Suprapubic skin (tissue), 4 donors: ENCODE results near the gene MYO16. TPM values are rescaled to one million over a fixed set of nuclear protein-coding genes. Genes with fewer than 3 reads are reported as not detected.

Source experiments
- DNase-seq, 2 donors: peaks; one replicate each; pipeline ENCODE4 v3.0.0-alpha.2; 2019; ENCODE audit warnings: low spot score in 2 of 2
- H3K27ac ChIP-seq: fragments of 200-600 bp; sonication (generic); one replicate; pipeline ENCODE4 v1.5.1; 2019
- H3K27me3 ChIP-seq: fragments of 200-600 bp; sonication (generic); one replicate; pipeline ENCODE4 v1.5.1; 2019
- H3K36me3 ChIP-seq: fragments of 200-600 bp; sonication (generic); one replicate; pipeline ENCODE4 v1.5.1; 2019
- H3K4me1 ChIP-seq: fragments of 200-600 bp; sonication (generic); one replicate; pipeline ENCODE4 v1.5.1; 2019
- H3K4me3 ChIP-seq: fragments of 200-600 bp; sonication (generic); one replicate; pipeline ENCODE4 v1.5.1; 2019; ENCODE audit warnings: mild to moderate bottlenecking
- H3K9me3 ChIP-seq: fragments of 200-600 bp; sonication (generic); one replicate; pipeline ENCODE4 v1.5.1; 2019
- CTCF ChIP-seq, 2 donors: fragments of 200-600 bp in 1 of 2; fragments of 450-650 bp in 1 of 2; sonication (generic) in 1 of 2; IDR thresholded peaks; one replicate each; pipeline ENCODE4 v1.5.1; 2016 to 2019; ENCODE audit warnings: antibody characterized with exemption in 2 of 2, mild to moderate bottlenecking in 1 of 2, moderate library complexity in 1 of 2
- EP300 ChIP-seq: sonication (generic); formaldehyde crosslinking; IDR thresholded peaks from one replicate; pipeline ENCODE4 v1.6.1; 2017; ENCODE audit warnings: antibody characterized with exemption
- POLR2A ChIP-seq, 2 donors: fragments of 450-650 bp; IDR thresholded peaks; one replicate each; pipeline ENCODE4 v1.6.1; 2017; ENCODE audit warnings: antibody characterized with exemption in 2 of 2, mild to moderate bottlenecking in 2 of 2, moderate library complexity in 2 of 2
- POLR2AphosphoS5 ChIP-seq, 3 donors: sonication (generic); formaldehyde crosslinking; IDR thresholded peaks; one replicate each; pipeline ENCODE4 v1.6.1; 2017; ENCODE audit warnings: antibody characterized with exemption in 3 of 3
- WGBS: methylation state at CpG from one replicate; pipeline ENCODE4 v1.1.5; 2018; 5-methylcytosine and 5-hydroxymethylcytosine counted together
- total RNA-seq, 4 donors: library from RNA; depleted of rRNA; stranded (reverse); fragments of >200 nt; gene quantifications; one replicate each; pipeline ENCODE4 v1.1.0, GENCODE V29; 2016

MYO16 gene
- total RNA-seq, 4 donors from 2014 or later, result 0.08 to 0.98 (median 0.25) TPM

- Histone ChIP-seq H3K27me3 (no peaks in the 10 kb centered on the region), H3K36me3 (no peaks in the 10 kb centered on the region), H3K27ac (no peak overlapping the region), H3K4me3 (no peak overlapping the region), H3K9me3 (no peaks in the 10 kb centered on the region), H3K4me1 (no peaks in the 10 kb centered on the region)
- DNase-seq, result no peak
- WGBS, result 59% methylated on average over 5 of the region's 5 CpGs
- TF ChIP-seq POLR2AphosphoS5 (IDR thresholded peaks at IDR 0.05), result no peak
- TF ChIP-seq EP300, result no peak
- no peak for TF ChIP-seq CTCF (IDR thresholded peaks at IDR 0.05)
These were observed 99.0 kb downstream of the MYO16 start for GRCh38 chr13:108728370-108728769.

GRCh38 chr13:108733022-108733560 lies 103.7 kb downstream of the MYO16 start:
- no peak overlapping the region for H3K4me3 ChIP-seq
- TF ChIP-seq POLR2A (IDR thresholded peaks at IDR 0.05), result no peak
- TF ChIP-seq EP300, result no peak
- TF ChIP-seq CTCF (IDR thresholded peaks at IDR 0.05), result no peak
- TF ChIP-seq POLR2AphosphoS5 (IDR thresholded peaks at IDR 0.05), result no peak
- H3K27ac ChIP-seq, result no peak overlapping the region
- no peaks in the 10 kb centered on the region for H3K36me3 ChIP-seq
- no peak for DNase-seq
- no peaks in the 10 kb centered on the region for H3K9me3 ChIP-seq
- no peaks in the 10 kb centered on the region for H3K4me1 ChIP-seq
- WGBS, result 48% methylated on average over 3 of the region's 3 CpGs
- H3K27me3 ChIP-seq, result no peaks in the 10 kb centered on the region

- Histone ChIP-seq H3K36me3 (no peaks in the 10 kb centered on the region), H3K4me1 (no peaks in the 10 kb centered on the region), H3K27me3 (no peaks in the 10 kb centered on the region), H3K9me3 (no peaks in the 10 kb centered on the region), H3K4me3 (no peak overlapping the region), H3K27ac (no peak overlapping the region)
- no peak for DNase-seq
- no peak for TF ChIP-seq EP300
- TF ChIP-seq POLR2AphosphoS5 (IDR thresholded peaks at IDR 0.05), result no peak
- no peak for TF ChIP-seq CTCF (IDR thresholded peaks at IDR 0.05)
- no peak for TF ChIP-seq POLR2A (IDR thresholded peaks at IDR 0.05)
- 62% methylated on average over 4 of the region's 4 CpGs for WGBS
These were observed 105.3 kb downstream of the MYO16 start for GRCh38 chr13:108734676-108735075.

- no peak for DNase-seq
- no peaks in the 10 kb centered on the region for H3K4me1 ChIP-seq
- H3K27me3 ChIP-seq, result no peaks in the 10 kb centered on the region
- H3K9me3 ChIP-seq, result no peaks in the 10 kb centered on the region
- no peak overlapping the region for H3K27ac ChIP-seq
- no peaks in the 10 kb centered on the region for H3K36me3 ChIP-seq
- no peak for TF ChIP-seq EP300
- WGBS, result 68% methylated on average over 5 of the region's 5 CpGs
- H3K4me3 ChIP-seq, result no peak overlapping the region
These were observed 112.5 kb downstream of the MYO16 start for GRCh38 chr13:108741930-108742329.

- no peak for TF ChIP-seq CTCF (IDR thresholded peaks at IDR 0.05)
- Histone ChIP-seq H3K36me3 (no peaks in the 10 kb centered on the region), H3K4me3 (no peak overlapping the region), H3K27me3 (no peaks in the 10 kb centered on the region), H3K27ac (no peak overlapping the region), H3K9me3 (no peaks in the 10 kb centered on the region), H3K4me1 (no peaks in the 10 kb centered on the region)
- no peak for DNase-seq
- 85% methylated on average over 2 of the region's 2 CpGs for WGBS
These were observed 113.5 kb downstream of the MYO16 start for GRCh38 chr13:108742701-108743451.
